ENCODE measurements around the gene IPO11.

GRCh38 chr5:62645223-62645622, 232.7 kb downstream of the IPO11 start:
- TF ChIP-seq CTCF (IDR thresholded peaks at IDR 0.05 in 4 of 5, conservative IDR thresholded peaks at IDR 0.05 in 1 of 5): no peak
- TF ChIP-seq POLR2A (IDR thresholded peaks at IDR 0.05): no peak
